Loucy (cell line): Measurements from ENCODE around the gene CAMK1G.

Source experiments
- CTCF ChIP-seq: fragments of 200-600 bp; sonication (generic); conservative IDR thresholded peaks from 2 replicates; pipeline ENCODE4 v1.5.1; 2014; ENCODE audit warnings: mild to moderate bottlenecking, antibody characterized with exemption, low read length
- EZH2phosphoT487 ChIP-seq: fragments of 200-600 bp; IDR thresholded peaks from 2 replicates; pipeline ENCODE4 v1.6.1; 2018; ENCODE audit warnings: antibody characterized with exemption, mild to moderate bottlenecking, moderate library complexity, borderline replicate concordance

GRCh38 chr1:209586221-209586740 is 2.8 kb downstream of the CAMK1G start:
- TF ChIP-seq CTCF (no peak), EZH2phosphoT487 (no peak)
